ENCODE measurements around the gene CSRP2. TPM values are rescaled to one million over a fixed set of nuclear protein-coding genes. Genes with fewer than 3 reads are reported as not detected.

Gene CSRP2
- total RNA-seq, 6 experiments from 2014 or later = 13.4 to 35.1 (median 22.4) TPM

- Histone ChIP-seq H3K36me3 (no peaks in the 10 kb centered on the region), H3K4me3 (no peak overlapping the region), H3K4me1 (no peaks in the 10 kb centered on the region), H3K9me3 (no peaks in the 10 kb centered on the region), H3K27me3 (no peaks in the 10 kb centered on the region), H3K27ac (no peak overlapping the region)
- DNase-seq = no peak
- TF ChIP-seq CTCF (IDR thresholded peaks at IDR 0.05) = no peak
- no peak for TF ChIP-seq POLR2A (IDR thresholded peaks at IDR 0.05)
- no peak for ATAC-seq
- intact Hi-C loops (cut with DNase I) = no loop called here
These were observed 65.6 kb downstream of the CSRP2 start for GRCh38 chr12:76813265-76813664.

GRCh38 chr12:76811976-76812375, 66.8 kb downstream of the CSRP2 start:
- intact Hi-C loops (cut with DNase I) = no loop called here
- Histone ChIP-seq H3K9me3 (no peaks in the 10 kb centered on the region), H3K4me3 (no peak overlapping the region), H3K27me3 (no peaks in the 10 kb centered on the region), H3K4me1 (no peaks in the 10 kb centered on the region), H3K27ac (no peak overlapping the region), H3K36me3 (peaks cover 0 to 3% (median 0%) of the 10 kb centered on the region in 4 donors)
- no peak for TF ChIP-seq POLR2A (IDR thresholded peaks at IDR 0.05)
- no peak for TF ChIP-seq CTCF (IDR thresholded peaks at IDR 0.05)
- ATAC-seq (no peak), DNase-seq (no peak)
- 100% methylated on average over 1 of the region's 1 CpG for WGBS (ENCODE audit: insufficient coverage, low coverage, low lambda C conversion rate, missing lambda C conversion rate)

GRCh38 chr12:76810671-76811419, 68.0 kb downstream of the CSRP2 start:
- ATAC-seq = no peak
- TF ChIP-seq POLR2A (IDR thresholded peaks at IDR 0.05) (no peak), CTCF (IDR thresholded peaks at IDR 0.05) (no peak)
- H3K36me3 ChIP-seq = peaks cover 0 to 12% (median 0%) of the 10 kb centered on the region in 4 donors
- no peak overlapping the region for H3K4me3 ChIP-seq
- no peak overlapping the region for H3K27ac ChIP-seq
- no peaks in the 10 kb centered on the region for H3K4me1 ChIP-seq
- H3K9me3 ChIP-seq = no peaks in the 10 kb centered on the region
- intact Hi-C loops (cut with DNase I) = no loop called here
- DNase-seq = no peak
- WGBS (ENCODE audit: insufficient coverage, low coverage, low lambda C conversion rate, missing lambda C conversion rate) = 65% methylated on average over 5 of the region's 6 CpGs
- H3K27me3 ChIP-seq = no peaks in the 10 kb centered on the region

Other genes with a start within 250 kb of the CSRP2 start
- gene ZDHHC17, start 114.9 kb downstream of the CSRP2 start, total RNA-seq = 10 to 100 TPM in 3 of 6 experiments, 1 to 10 TPM in 3; 7.7 to 12.2 (median 9.5) TPM
- gene E2F7, start 186.6 kb upstream of the CSRP2 start, total RNA-seq = under 1 TPM in 4 of 6 experiments, not detected in 2; 0.23 to 0.55 (median 0.37) TPM

All from right lobe of liver (tissue), 6 donors.